GM18519 (cell line): ENCODE data around the gene HYOU1.
A peak's percentile ranks its signal among the peaks of the same experiment; 100 is the strongest.
"Not testable (repeated sequence)": the region's sequence is repeated elsewhere in the genome, so short reads cannot be mapped to it uniquely, and the experiment has no call there.

Experiments
- ATAC-seq: cut with Tn5 transposase; IDR thresholded peaks from one replicate; pipeline ENCODE4 v1.9.1; 2021; ENCODE audit warnings: mild to moderate bottlenecking, moderate library complexity; ENCODE audit not compliant: unreplicated experiment, low FRiP score

HYOU1 gene

DNA sequence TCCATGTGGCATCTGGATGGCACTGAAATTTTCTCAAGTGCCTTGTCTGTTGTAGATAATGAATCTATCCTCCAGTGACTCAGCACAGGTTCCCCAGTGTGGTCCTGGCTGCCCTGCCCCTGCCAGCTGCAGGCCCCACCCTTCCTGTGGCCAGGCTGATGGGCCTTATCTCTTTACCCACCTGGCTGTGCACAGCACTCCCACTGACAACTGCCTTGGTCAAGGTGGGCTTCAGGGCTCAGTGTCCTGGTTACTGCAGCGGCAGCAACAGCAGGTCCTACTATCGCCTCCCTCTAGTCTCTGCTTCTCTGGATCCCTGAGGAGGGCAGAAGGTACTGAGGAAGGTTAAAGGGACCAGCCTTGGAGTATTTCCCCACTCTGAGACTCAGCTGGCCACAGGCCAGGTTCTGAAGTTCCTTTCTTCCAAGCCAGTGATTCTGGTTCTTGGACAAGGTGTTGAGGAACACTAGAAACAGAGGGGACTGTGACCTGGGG is 30.8 kb upstream of the HYOU1 start:
- ATAC-seq: no peak

DNA sequence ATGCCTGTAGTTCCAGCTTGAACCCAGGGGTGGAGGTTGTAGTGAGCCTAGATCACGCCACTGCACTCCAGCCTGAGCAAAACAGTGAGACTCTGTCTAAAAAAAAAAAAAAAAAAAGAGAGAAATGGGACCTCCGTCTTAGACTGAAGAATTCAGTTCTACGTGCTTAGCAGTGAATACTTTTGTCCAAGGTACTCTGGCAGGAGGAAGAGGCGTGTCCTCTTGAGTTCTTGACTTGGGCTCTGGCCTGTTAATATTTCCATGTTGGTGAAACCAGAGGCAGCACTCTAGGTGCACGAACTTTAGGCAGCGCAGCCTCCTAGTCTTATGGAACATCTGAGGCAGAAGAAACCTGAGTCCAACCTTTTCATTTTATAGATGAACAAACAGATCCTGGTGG is 30.1 kb upstream of the HYOU1 start:
- ATAC-seq: no peak

GRCh38 chr11:119085437-119085847 is 28.4 kb upstream of the HYOU1 start:
- peak; percentile 7 for ATAC-seq

DNA sequence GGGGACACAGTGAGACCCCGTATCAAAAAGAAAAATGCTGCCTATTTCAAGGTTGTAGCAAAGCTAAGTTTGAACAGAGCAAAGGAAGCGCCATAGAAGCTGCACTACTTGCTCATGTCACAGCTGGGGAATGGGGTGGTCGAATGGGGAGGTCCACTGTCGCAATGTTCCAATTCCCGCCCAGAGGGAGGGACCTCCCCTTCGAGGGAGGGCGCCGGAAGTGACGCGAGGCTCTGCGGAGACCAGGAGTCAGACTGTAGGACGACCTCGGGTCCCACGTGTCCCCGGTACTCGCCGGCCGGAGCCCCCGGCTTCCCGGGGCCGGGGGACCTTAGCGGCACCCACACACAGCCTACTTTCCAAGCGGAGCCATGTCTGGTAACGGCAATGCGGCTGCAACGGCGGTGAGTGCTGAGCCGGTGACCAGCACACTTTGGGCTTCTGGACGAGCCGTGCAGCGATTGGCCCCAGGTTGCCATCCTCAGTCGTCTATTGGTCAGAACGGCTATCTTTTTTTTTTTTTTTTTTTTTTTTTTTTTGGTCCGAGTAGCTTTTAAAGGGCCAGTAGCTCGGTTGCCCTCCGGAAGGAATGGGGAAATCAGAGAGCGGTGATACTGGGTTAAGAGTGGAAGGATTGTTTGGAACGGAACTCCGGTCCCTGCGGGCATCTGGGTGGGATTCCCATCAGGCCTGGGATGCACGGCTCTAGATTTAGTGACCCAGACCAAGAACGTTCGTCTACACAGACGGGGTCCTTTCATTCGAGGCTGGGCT is 27.8 kb upstream of the HYOU1 start, which contains the start of gene HMBS:
TSS of gene HMBS (plus strand) at position 219 of the 774 bp plus-strand sequence. CDS start at position 372, 153 bp downstream.
- peak; percentile 63 for ATAC-seq

- ATAC-seq: no peak
These were observed 24.8 kb upstream of the HYOU1 start for GRCh38 chr11:119081682-119082260.

- ATAC-seq: no peak
These were observed 21.8 kb upstream of the HYOU1 start for GRCh38 chr11:119078675-119079420.

GRCh38 chr11:119077839-119078238 is 20.8 kb upstream of the HYOU1 start:
- no peak for ATAC-seq

- ATAC-seq: peak; percentile 73
These were observed 10.6 kb upstream of the HYOU1 start, which contains the start of gene VPS11 for GRCh38 chr11:119067371-119068222. Gene VPS11 (plus strand): TSS chr11:119067818. CDS start chr11:119067824, 6 bp downstream.

DNA sequence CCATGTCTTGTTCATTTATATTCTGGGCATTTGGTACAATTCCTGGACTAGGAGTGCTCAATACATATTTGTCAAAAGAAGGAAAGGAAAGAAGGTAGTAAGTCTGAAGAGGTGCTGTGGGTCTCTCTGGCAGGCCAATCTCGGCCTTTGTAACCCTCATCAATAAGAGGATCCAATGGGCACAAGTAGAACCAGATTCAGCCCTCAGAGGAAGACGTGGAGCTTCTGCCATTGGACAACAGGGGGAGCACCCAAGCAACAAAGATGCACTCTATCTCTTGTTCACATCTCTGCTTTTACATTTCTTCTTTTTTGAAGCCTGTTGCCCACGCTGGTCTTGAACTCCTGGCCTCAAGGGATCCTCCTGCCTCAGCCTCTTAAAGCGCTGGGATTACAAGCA is 8.4 kb upstream of the HYOU1 start:
- ATAC-seq: no peak

- no peak for ATAC-seq
These were observed 5.8 kb upstream of the HYOU1 start for GRCh38 chr11:119062779-119063178.

DNA sequence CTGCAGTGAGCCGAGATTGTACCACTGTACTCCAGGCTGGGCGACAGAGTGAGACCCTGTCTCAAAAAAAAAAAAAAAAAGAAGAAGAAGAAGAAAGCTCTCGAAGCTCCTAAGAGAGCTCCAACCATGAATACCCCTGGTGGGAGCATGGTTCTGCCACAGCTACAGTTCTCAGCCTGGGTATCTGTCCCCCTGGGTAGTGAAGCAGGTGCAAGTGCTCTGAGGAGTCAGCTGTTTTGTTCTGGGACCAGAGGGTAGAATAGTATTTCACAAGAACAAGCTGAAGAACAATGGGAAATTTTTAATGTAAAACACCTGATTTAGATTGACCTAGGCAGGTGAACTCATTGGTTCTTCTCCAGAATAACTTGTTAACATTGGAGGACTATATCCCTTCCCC is 4.3 kb upstream of the HYOU1 start:
- ATAC-seq: no peak

GRCh38 chr11:119059128-119059527 is 2.1 kb upstream of the HYOU1 start:
- ATAC-seq: not testable (repeated sequence)

DNA sequence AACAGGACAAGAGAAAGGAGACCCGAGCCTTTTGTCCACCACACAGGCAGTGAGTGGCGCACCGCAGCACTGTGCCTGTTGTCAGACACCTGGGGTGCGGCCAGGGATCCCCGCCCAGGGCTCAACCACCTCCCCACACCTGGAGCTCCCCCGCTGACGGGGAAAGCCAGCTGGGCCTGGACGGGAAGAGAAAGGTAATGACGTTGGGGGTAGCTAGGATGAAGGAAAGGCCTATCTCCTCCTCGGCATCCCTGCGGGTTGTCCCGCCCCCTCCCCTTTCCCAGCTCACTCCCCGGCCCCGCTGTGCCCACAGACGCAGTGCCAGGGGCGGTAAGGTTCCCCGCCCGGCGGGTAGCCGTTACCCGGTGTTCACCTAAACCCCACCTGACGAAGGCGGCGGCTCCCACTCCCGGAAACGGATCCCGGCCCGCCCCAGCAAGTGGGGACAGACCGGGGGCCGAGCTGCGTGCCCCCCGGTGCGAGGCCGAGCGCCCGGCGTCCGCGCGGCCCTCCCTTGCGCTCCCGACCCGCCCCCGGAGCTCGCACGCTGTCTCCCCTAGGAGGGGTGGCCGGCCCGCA is 495 bp downstream of the HYOU1 start:
- ATAC-seq: no peak

DNA sequence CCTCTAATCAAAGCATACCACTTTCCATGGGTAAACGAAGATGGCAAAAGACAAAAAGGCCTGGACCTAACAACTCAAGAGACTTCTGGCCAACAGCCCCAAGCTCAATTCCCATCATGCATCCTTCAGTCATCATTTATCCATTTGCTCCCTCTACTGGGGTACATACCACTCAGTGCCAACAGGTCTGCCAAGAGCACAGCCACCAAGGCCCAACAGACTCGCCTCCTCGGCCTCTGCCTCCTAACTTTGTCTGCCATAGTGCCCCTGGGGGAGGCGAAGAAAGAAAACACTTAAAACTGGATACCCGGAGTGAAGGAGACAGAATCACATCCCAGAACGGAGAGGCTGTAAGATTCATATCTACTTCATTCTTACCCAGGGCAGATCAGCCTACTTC is 1.1 kb downstream of the HYOU1 start:
- ATAC-seq: no peak

GRCh38 chr11:119054418-119054817 is 2.6 kb downstream of the HYOU1 start:
- ATAC-seq: no peak

DNA sequence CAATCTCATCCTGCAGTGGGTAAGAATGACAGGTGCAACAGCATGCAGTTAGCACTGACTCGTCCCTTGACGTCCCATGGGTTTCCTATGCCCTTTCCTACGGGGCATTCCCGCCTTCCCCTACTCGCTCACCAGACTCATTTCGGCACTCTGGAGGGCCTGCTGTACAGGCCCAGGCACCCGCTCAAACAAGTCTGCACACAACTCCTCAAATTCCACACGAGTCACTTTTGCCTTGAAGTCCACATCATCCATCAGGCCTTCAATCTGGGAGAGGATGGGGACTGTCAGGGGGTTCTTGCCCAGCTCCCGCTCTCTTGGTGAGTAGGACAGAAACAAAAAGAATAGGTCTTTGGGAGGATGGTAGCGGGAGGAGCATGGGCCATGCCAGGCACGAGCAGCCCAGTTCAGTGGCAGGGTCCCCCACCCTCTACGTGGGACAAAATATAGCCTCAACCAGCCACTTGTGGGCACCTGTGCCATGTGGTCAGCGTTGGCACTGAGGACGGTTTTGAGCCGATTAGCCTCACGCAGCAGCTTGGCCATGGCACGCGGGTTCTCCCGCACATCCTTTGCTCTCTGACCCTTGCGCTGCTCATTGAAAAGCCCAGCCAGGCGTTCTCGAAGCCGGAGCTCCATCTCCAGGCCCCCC is 4.7 kb downstream of the HYOU1 start:
- no peak for ATAC-seq

DNA sequence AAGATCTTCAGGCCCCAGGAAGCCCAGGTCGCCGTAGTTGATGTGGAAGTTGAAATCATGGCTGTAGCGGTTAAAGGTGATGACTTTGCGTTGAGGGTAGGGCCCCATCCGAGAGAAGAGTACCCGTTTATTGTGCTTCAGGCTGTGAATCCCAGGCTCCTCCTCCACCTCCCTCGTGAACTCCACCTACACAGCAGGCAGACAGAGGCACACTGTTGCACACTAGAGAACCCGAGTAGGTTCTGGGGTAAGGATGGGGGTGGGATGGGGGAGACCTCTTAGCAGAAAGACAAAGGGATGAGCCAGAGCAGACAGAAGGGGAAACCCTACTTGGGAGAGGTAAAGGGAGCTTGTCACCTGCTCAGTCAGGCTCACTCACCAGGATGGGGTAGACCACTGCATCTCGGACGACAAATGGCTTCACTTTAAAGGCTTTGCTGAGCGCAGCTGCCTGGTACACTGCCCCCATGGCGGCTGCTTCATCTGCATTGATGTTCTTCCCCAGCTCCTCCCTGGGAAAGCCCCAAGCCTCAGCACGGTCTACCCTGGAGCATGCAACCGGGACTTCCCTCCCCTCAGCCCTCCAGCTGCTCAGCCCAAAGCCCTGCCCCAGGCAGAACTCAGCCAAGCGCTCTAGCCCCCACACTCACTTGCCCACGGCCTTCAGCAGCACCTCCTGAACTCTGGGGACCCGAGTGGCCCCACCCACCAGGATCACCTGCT is 5.4 kb downstream of the HYOU1 start:
- ATAC-seq: no peak

GRCh38 chr11:119049081-119049480 is 7.9 kb downstream of the HYOU1 start:
- ATAC-seq: no peak

DNA sequence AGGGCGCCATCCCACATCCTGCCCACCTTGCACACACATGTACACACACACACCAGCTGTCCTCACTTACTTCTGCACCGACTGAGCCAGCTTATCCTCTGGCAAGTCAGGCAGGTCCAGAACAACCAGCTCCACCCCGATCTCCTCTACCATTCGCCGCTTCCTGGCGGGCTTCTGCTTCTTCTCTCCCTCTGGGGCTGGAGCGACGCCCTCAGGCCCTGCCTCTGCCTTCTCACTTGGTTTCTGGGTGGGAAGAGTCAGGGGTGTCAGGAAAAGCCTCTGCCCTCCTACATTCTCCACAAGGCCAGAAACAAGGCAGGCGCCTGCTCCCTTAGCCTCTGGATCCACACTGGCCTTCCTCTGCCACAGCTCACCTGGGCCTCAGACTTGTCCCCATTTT is 8.4 kb downstream of the HYOU1 start:
- no peak for ATAC-seq
